ENCODE data around the gene CARMIL3.

DNA sequence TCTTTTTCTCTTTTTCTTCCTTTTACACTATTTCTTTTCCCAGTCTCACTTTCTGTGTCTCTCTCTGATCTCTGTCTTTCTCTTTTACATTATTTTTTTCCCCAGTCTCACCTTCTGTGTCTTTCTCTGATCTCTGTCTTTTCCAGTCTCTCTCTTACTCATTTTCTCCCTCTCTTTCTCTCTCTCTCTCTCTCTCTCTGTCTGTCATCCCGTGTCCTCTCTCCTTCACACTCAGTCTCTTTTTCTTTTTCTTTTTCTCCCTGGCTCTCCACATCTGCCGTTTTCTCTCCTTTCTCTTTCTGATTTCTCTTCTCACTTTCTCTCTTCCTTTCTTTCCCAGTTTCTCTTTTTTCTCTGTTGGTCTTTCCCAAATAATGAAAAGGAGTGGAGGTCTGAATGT lies 40.8 kb upstream of the CARMIL3 start:
- TF ChIP-seq YY1 (IDR thresholded peaks at IDR 0.05; ENCODE audit: insufficient read depth, insufficient read length), result no peak
- TF ChIP-seq ZNF274 (IDR thresholded peaks at IDR 0.05; ENCODE audit: low read depth, low read length), result no peak
